ENCODE measurements around the gene HS3ST3A1.

The HS3ST3A1 gene

GRCh38 chr17:13485327-13485726 is 116.4 kb downstream of the HS3ST3A1 start:
- no peak for DNase-seq

- no peak for DNase-seq
Measured at GRCh38 chr17:13484020-13484419, 117.7 kb downstream of the HS3ST3A1 start.

- DNase-seq, result no peak
Measured at GRCh38 chr17:13480877-13481276, 120.9 kb downstream of the HS3ST3A1 start.

- DNase-seq, result no peak
Measured at GRCh38 chr17:13478326-13478830, 123.4 kb downstream of the HS3ST3A1 start.

GRCh38 chr17:13477180-13477611 is 124.5 kb downstream of the HS3ST3A1 start:
- no peak for DNase-seq

DNA sequence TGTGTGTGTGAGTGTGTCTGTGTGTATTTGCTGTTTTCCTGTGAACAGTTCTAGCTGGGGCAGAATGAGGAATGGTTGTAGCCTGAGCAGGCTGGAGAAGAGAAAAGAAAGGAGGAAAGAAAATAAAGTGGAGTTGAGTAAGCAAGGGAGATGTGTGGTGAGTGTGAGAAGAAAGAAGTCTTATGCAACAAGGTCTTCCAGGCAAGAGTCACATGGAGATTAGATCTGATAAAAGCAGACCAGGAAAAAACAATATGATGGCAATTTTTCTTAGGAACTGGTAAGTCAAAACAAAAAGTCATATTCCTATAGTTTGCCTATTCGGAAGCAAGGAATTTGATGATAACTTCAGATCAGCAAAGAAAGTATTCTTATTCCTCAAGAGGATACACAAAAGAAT is 125.0 kb downstream of the HS3ST3A1 start:
- DNase-seq, result no peak

DNA sequence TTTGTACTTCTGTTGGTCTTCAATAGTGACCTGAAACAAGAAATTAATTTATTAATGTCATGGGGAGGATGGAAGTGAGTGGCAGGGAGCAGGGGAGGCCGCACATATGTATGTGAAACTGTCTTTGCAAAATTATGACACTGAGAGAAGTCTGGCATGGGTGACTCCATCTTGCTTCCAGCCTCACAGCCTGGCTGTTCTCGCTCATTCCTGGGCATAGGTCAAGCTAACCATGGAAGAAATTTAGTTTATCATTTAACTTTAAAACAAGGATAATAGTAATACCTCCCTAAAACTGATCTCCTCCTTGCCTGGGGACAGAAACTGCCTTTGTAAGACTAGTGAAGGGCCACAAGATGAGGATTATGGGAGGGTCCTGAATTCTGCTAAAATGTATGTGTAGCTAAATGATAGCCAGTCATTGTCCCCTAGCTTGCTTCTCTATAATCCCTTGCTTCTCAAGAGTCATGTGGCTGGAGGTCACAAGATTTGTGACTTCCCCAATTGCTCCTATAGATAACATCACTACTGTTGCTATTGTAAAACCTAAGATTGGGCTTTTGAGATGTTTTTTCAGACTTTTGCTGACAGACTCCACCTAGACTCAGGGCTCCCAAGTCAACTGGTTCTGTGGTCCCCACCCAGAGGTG is 126.0 kb downstream of the HS3ST3A1 start:
- DNase-seq, result no peak

DNA sequence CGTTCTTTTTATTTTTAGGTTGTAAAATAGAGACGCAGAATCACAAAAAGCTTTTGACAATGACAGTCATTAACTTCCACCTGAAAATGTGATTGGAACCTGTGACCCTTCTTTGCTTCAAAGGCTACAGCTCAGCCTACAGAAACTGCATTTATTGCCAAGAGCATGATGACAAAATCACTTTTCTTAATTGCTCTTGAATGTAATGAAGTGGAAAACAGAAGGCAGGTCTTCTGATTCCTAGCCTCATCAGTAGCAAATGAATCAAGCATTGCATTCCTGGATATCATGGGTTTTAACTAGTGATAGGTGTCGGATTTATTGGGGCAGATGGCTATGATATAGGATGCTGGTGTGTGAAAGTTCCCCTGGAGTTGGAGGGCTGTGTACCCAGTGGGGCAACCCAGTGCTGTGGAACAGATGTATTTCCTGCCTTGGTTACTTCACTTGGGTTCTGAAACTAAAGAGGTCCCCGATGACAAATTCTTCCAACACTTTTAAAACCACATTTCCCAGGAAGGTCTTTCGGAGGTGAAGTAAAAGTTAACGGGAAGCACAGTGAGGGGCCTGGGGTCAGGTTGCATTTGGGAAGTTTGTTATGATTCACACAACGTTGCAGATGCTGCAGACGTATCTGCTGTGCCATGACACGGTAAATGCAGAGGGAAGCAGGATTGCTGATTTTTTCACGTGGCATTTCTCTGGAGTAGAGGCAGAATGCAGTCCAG is 127.5 kb downstream of the HS3ST3A1 start:
- DNase-seq, result no peak

DNA sequence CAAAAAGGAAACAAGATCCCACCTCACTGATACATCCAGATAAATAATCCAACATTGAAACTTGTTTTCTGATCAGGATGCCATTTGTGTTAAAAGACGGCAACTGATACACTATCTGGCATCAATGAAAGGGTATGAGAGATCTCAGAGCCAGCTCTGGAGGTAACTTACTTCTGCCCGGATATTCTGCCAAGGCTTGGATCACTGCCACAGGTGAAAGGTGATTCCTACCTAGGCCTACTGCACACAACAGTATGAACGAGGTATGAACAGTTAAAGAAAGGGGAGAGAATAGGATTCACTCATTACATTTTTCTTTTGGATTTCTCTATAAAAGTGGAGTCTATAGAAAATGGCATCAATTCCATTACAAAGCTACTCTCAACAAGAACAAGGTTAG is 136.1 kb downstream of the HS3ST3A1 start:
- no peak for DNase-seq

GRCh38 chr17:13462673-13463124 is 139.0 kb downstream of the HS3ST3A1 start:
- no peak for DNase-seq

- DNase-seq, result no peak
Measured at GRCh38 chr17:13462146-13462545, 139.6 kb downstream of the HS3ST3A1 start.

DNA sequence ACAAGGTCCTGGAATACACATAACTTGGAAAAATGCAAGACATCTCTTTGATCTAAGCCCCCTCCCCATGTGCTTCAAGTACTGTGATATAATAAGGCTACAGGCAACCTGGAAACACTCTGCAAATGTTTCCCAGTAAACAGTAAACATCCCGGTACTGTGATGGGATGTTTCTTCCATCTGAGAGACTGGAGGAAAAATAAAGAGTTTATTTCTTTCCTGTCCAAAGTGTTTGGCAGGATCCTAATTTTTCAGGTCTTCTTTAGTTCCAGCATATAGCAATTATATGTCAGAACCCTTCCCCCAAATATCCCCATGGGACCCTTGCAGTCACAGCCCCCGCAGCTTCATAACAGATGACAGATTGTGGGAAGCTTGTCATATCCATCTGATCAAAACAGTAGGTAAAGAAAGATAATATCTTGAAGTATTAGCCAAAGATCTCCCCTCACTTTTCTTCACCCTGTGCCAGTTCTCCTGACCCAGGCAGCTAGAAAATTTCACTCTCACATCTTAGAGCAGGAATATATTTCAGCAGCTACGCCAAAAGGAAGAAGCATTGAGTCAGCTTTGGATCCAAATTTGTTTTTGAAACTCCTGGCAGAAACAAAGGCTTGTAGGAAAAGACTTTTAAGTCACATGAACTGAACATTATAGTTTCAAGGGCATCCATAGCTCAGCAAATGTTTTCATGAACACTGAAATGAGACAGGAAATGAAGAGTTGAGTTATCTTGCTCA is 141.3 kb downstream of the HS3ST3A1 start:
- no peak for DNase-seq

DNA sequence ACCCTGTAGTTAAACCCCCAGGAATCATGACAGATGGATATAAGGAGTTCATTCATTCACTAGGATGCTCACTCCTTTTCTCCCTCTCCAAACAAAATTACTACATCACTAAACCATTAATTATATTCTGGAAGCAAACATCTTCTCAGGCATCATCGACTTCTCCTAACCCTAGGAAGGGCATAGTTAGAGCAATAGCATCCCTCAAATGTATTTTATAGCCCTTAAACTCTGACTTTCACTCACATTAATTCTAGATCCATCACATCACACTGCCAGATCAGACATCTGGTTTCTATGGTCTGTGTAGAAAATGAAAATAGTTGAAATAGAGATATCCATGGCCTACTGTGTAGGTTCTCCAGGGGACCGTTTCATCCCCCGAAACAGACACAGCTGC is 143.9 kb downstream of the HS3ST3A1 start:
- DNase-seq, result no peak
